HG02759 (cell line): ENCODE measurements around the gene SRSF3.
"Not testable (repeated sequence)": the region's sequence is repeated elsewhere in the genome, so short reads cannot be mapped to it uniquely, and the experiment has no call there.

Source experiments
- ATAC-seq: cut with Tn5 transposase; IDR thresholded peaks from one replicate; pipeline ENCODE4 v1.9.1; 2021; ENCODE audit warnings: mild to moderate bottlenecking, moderate library complexity; ENCODE audit not compliant: unreplicated experiment

The SRSF3 gene

GRCh38 chr6:36594029-36594815 lies at the start of gene SRSF3:
SRSF3 (plus strand) TSS chr6:36594362; CDS start chr6:36596763, 2,401 bp downstream.
- peak; percentile 90 for ATAC-seq

- ATAC-seq: no peak
Measured at GRCh38 chr6:36545767-36546307, 48.3 kb upstream of the SRSF3 start.

GRCh38 chr6:36546308-36546919 lies 47.7 kb upstream of the SRSF3 start:
- no peak for ATAC-seq

GRCh38 chr6:36546920-36547645 lies 47.1 kb upstream of the SRSF3 start, which contains the start of gene STK38:
STK38 (minus strand) TSS chr6:36547479; CDS start chr6:36540202, 7,277 bp downstream.
- peak; percentile 86 for ATAC-seq

- no peak for ATAC-seq
Measured at GRCh38 chr6:36547646-36548400, 46.3 kb upstream of the SRSF3 start.

- ATAC-seq: no peak
Measured at GRCh38 chr6:36548401-36548743, 45.8 kb upstream of the SRSF3 start.

- no peak for ATAC-seq
Measured at GRCh38 chr6:36550473-36551000, 43.6 kb upstream of the SRSF3 start.

- no peak for ATAC-seq
Measured at GRCh38 chr6:36555750-36556252, 38.4 kb upstream of the SRSF3 start.

- no peak for ATAC-seq
Measured at GRCh38 chr6:36556281-36556680, 37.9 kb upstream of the SRSF3 start.

- no peak for ATAC-seq
Measured at GRCh38 chr6:36559011-36559793, 35.0 kb upstream of the SRSF3 start.

- ATAC-seq: no peak
Measured at GRCh38 chr6:36560822-36561221, 33.3 kb upstream of the SRSF3 start.

- ATAC-seq: no peak
Measured at GRCh38 chr6:36563237-36563927, 30.8 kb upstream of the SRSF3 start.

- no peak for ATAC-seq
Measured at GRCh38 chr6:36563928-36564284, 30.3 kb upstream of the SRSF3 start.

GRCh38 chr6:36566418-36566905 lies 27.7 kb upstream of the SRSF3 start:
- no peak for ATAC-seq

- ATAC-seq: no peak
Measured at GRCh38 chr6:36570264-36570663, 23.9 kb upstream of the SRSF3 start.

- ATAC-seq: no peak
Measured at GRCh38 chr6:36571122-36572043, 22.8 kb upstream of the SRSF3 start.

GRCh38 chr6:36572353-36573311 lies 21.5 kb upstream of the SRSF3 start:
- ATAC-seq: not testable (repeated sequence)
